GM13977 (cell line): Measurements from ENCODE around the gene OLFM1.

Experiments
- DNase-seq: peaks from one replicate; pipeline ENCODE4 v3.0.0; 2012; ENCODE audit warnings: low spot score
- in situ Hi-C: fragments of 300-500 bp; cut with MboI; formaldehyde crosslinking; loops from one replicate; pipeline ENCODE4 v1.12.0; 2022; ENCODE audit warnings: low sequenced_read_pairs, low pct_unique_long_range_greater_than_20kb, mixed read lengths, inconsistent platforms; ENCODE audit not compliant: unreplicated experiment
- TF ChIP-seq, protein P1 (sequence below): IDR thresholded peaks from 2 replicates; pipeline ENCODE4 v1.5.1; 2012; ENCODE audit warnings: mild to moderate bottlenecking, control low read depth; ENCODE audit not compliant: insufficient read depth; ENCODE audit errors: extremely low read depth, missing control alignments

Gene OLFM1

DNA sequence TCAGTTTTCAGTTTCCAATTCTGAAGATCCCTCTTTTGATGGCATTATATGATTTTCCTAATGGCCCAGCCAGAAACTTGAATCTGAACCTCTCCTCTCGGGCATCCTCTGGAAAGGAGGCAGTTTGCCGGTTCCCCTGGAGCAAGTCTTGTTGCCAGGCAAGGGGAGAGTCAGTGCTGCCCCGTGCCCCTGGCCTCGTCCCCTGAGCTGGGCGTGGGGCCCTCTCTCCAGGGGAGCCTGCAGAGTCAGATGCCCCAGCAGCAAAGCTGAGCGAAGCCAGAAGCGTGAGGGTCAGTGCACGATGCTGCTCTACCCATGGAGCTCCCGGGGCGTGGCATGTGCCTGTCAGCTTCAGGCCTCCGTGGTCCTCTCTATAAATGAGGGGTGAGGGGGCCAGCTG, 14.0 kb downstream of the OLFM1 start:
- in situ Hi-C loops: no loop called here
- no peak for DNase-seq
- TF ChIP-seq, protein P1, sequence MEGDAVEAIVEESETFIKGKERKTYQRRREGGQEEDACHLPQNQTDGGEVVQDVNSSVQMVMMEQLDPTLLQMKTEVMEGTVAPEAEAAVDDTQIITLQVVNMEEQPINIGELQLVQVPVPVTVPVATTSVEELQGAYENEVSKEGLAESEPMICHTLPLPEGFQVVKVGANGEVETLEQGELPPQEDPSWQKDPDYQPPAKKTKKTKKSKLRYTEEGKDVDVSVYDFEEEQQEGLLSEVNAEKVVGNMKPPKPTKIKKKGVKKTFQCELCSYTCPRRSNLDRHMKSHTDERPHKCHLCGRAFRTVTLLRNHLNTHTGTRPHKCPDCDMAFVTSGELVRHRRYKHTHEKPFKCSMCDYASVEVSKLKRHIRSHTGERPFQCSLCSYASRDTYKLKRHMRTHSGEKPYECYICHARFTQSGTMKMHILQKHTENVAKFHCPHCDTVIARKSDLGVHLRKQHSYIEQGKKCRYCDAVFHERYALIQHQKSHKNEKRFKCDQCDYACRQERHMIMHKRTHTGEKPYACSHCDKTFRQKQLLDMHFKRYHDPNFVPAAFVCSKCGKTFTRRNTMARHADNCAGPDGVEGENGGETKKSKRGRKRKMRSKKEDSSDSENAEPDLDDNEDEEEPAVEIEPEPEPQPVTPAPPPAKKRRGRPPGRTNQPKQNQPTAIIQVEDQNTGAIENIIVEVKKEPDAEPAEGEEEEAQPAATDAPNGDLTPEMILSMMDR: no peak

DNA sequence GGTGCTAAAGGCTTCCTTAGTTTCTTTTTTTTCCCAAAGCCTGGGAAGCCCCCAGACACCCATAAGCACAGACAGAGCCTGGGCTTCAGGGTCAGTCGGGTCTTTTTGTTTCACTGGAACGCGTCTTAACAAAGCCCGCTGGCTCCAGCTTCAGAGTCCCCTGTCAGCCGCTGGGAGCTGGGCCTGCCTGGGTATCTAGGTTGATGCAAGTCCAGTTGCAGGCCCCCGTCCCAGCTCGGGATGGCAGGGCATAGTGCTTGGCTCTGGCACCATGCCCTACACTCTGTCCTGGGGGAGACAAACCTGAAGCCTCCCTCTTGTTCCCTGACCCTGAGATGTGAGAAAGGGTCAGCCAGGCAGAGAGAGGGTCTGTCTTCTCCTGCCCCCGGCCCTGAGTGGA, 14.5 kb downstream of the OLFM1 start:
- no peak for DNase-seq
- in situ Hi-C loops: no loop called here

GRCh38 chr9:135102331-135102730, 14.9 kb downstream of the OLFM1 start:
- DNase-seq: no peak
- in situ Hi-C loops: no loop called here
- TF ChIP-seq, protein P1: no peak

More for the DNA sequence above, 14.5 kb downstream of the OLFM1 start:
- TF ChIP-seq, protein P1: no peak

DNA sequence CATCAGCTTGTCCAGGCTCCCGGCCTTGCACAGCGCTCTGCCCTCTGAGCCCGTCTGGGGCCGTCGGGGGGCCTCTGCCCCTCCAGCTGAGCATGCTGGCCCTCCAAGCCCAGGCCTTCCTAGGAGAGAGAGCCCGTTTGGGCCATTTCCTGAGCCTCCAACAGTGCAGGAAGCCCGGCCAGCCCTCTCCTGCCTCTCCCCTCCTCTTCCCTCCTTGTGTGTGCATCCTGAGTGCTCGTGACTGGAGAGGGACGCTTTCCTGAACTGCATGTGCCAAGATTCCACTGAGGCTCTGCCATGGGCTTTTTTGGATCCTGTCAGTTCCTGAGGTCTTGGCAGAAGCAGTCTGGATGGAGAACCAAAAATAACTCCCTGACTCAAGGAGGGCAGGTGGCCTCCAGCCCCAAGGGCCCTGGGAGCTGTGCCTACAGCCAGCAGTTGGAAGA, 15.6 kb downstream of the OLFM1 start:
- TF ChIP-seq, protein P1: no peak
- in situ Hi-C loops: no loop called here
- DNase-seq: no peak

GRCh38 chr9:135103931-135104639, 16.6 kb downstream of the OLFM1 start:
- TF ChIP-seq, protein P1: no peak
- in situ Hi-C loops: no loop called here
- no peak for DNase-seq

- DNase-seq: no peak
- in situ Hi-C loops: no loop called here
- TF ChIP-seq, protein P1: no peak
Observed at GRCh38 chr9:135104761-135105160, 17.3 kb downstream of the OLFM1 start.

- TF ChIP-seq, protein P1: no peak
- in situ Hi-C loops: no loop called here
- no peak for DNase-seq
Observed at GRCh38 chr9:135105211-135105745, 17.8 kb downstream of the OLFM1 start.
